Breast epithelium (tissue), 3 donors: Measurements from ENCODE around the gene HEXD.

ENCODE experiments used
- POLR2A ChIP-seq: fragments of 450-650 bp; IDR thresholded peaks from one replicate; pipeline ENCODE4 v1.6.1; 2016; ENCODE audit warnings: antibody characterized with exemption, mild to moderate bottlenecking, moderate library complexity
- POLR2AphosphoS5 ChIP-seq, 3 donors: sonication (generic); formaldehyde crosslinking; IDR thresholded peaks; one replicate each; pipeline ENCODE4 v1.6.1; 2017; ENCODE audit warnings: antibody characterized with exemption in 3 of 3

DNA sequence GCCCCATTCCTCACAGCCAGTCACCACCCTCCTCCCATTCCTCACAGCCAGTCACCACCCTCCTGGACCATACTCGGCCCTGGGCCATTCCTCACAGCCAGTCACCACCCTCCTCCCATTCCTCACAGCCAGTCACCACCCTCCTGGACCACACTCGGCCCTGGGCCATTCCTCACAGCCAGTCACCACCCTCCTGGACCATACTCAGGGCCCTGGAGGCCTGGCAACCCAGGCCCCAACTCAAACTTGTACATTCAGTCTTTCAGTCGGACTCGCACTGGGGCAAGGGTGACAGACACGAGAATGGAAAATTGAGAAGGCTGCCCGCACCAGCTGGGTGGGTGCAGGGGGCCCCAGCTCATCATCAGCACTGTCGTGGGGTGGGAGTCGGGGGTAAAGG, 71.0 kb downstream of the HEXD start:
- TF ChIP-seq POLR2AphosphoS5 (IDR thresholded peaks at IDR 0.05) (no peak), POLR2A (no peak)
